Endothelial cell of umbilical vein (primary cell): Measurements from ENCODE around the gene TDRD7. TPM values are rescaled to one million over a fixed set of nuclear protein-coding genes. Genes with fewer than 3 reads are reported as not detected.

Experiments used
- BruUV-seq: library from RNA; stranded (reverse); fragments of 400-500 nt; replicated peaks from 2 replicates; lab custom pipeline; 2021; lab: Mats Ljungman, UMichigan
- CTCF ChIA-PET: fragments of 300-600, 350-600 bp; sonication (Branson Sonifier 250); formaldehyde crosslinking; loops from one replicate; lab custom pipeline; 2021; ENCODE audit warnings: antibody characterized with exemption, inconsistent platforms; lab: Charles Lee
- POLR2A ChIA-PET: fragments of 300-600, 350-600 bp; sonication (Branson Sonifier 250); formaldehyde crosslinking; loops from one replicate; lab custom pipeline; 2021; ENCODE audit warnings: antibody characterized with exemption, inconsistent platforms; lab: Charles Lee
- DNase-seq: peaks from one replicate; pipeline ENCODE4 v3.0.0-alpha.2; 2011; ENCODE audit warnings: low read depth, low spot score
- FAIRE-seq: peaks from 2 replicates; lab custom pipeline; 2011; peaks lifted over from hg19 to GRCh38; lab: Jason Lieb, UNC
- H2AFZ ChIP-seq: 2 replicates; pipeline ENCODE4 v1.6.0; 2012; ENCODE audit warnings: low read depth, low read length, control low read depth, inconsistent platforms
- H3K27ac ChIP-seq: 2 replicates; pipeline ENCODE4 v1.5.1; 2011; ENCODE audit warnings: low read depth, mild to moderate bottlenecking, control low read depth, low read length, moderate library complexity; ENCODE audit not compliant: insufficient read depth
- H3K27me3 ChIP-seq, 2 experiments: 2 replicates each; pipeline versions ENCODE4 v1.6.0 to v1.6.1; 2011; ENCODE audit warnings: low read length in 2 of 2, mixed read lengths in 1 of 2; ENCODE audit not compliant: control insufficient read depth in 2 of 2, insufficient read depth in 2 of 2
- H3K36me3 ChIP-seq, 2 experiments: 2 replicates in 1 of 2; 3 replicates in 1 of 2; pipeline ENCODE4 v1.5.1; 2011; ENCODE audit warnings: low read length in 2 of 2, mild to moderate bottlenecking in 1 of 2, moderate library complexity in 1 of 2; ENCODE audit not compliant: control insufficient read depth in 2 of 2, insufficient read depth in 2 of 2; ENCODE audit errors: extremely low read depth in 1 of 2
- H3K4me1 ChIP-seq: 3 replicates; pipeline ENCODE4 v1.5.1; 2011; ENCODE audit warnings: mild to moderate bottlenecking, low read length; ENCODE audit not compliant: control insufficient read depth, insufficient read depth; ENCODE audit errors: extremely low read depth
- H3K4me2 ChIP-seq: 2 replicates; pipeline ENCODE4 v1.6.1; 2011; ENCODE audit warnings: low read length, control low read depth, mixed read lengths; ENCODE audit not compliant: insufficient read depth
- H3K4me3 ChIP-seq, 3 experiments: fragments of 200-600 bp in 1 of 3; sonication (generic), shearing (Covaris generic) in 1 of 3; replicated peaks in 1 of 3; 2 replicates each; pipeline ENCODE4 v1.5.1; 2011 to 2016; ENCODE audit warnings: control low read depth in 3 of 3, low read length in 3 of 3, mild to moderate bottlenecking in 2 of 3, inconsistent platforms in 1 of 3, low read depth in 1 of 3, moderate library complexity in 1 of 3; ENCODE audit not compliant: insufficient read depth in 1 of 3
- H3K79me2 ChIP-seq: 2 replicates; pipeline ENCODE4 v1.6.0; 2012; ENCODE audit warnings: low read length, inconsistent platforms; ENCODE audit not compliant: control insufficient read depth, insufficient read depth
- H3K9ac ChIP-seq: replicated peaks from 2 replicates; pipeline ENCODE3; 2011; ENCODE audit warnings: low read length, control low read depth; ENCODE audit not compliant: insufficient read depth; ENCODE audit errors: extremely low read depth
- H3K9me1 ChIP-seq: replicated peaks from 3 replicates; pipeline ENCODE4 v1.6.0; 2011; ENCODE audit warnings: mild to moderate bottlenecking, low read length; ENCODE audit not compliant: control insufficient read depth, insufficient read depth; ENCODE audit errors: extremely low read depth
- H3K9me3 ChIP-seq: replicated peaks from 2 replicates; pipeline ENCODE4 v1.5.1; 2012; ENCODE audit warnings: low read length, inconsistent platforms; ENCODE audit not compliant: control insufficient read depth, insufficient read depth
- H4K20me1 ChIP-seq: replicated peaks from 2 replicates; pipeline ENCODE3; 2011; ENCODE audit warnings: mild to moderate bottlenecking, low read length; ENCODE audit not compliant: control insufficient read depth, insufficient read depth; ENCODE audit errors: extremely low read depth
- EZH2 ChIP-seq: IDR thresholded peaks from 2 replicates; pipeline ENCODE4 v1.6.1; 2012; ENCODE audit warnings: borderline replicate concordance, low read depth, mild to moderate bottlenecking, moderate library complexity, low read length, inconsistent platforms; ENCODE audit not compliant: severe bottlenecking
- FOS ChIP-seq: IDR thresholded peaks from 2 replicates; pipeline ENCODE4 v1.6.1; 2011; ENCODE audit warnings: mild to moderate bottlenecking, low read length, moderate library complexity, borderline replicate concordance; ENCODE audit not compliant: insufficient read depth
- GATA2 ChIP-seq: IDR thresholded peaks from 2 replicates; pipeline ENCODE4 v1.7.0; 2011; ENCODE audit warnings: low read depth, mild to moderate bottlenecking, moderate library complexity, mixed read lengths, low read length; ENCODE audit not compliant: insufficient read length, insufficient read depth
- JUN ChIP-seq: IDR thresholded peaks from 2 replicates; pipeline ENCODE4 v1.6.1; 2011; ENCODE audit warnings: borderline replicate concordance, low read depth; ENCODE audit not compliant: insufficient read length, insufficient read depth
- MYC ChIP-seq: IDR thresholded peaks from one replicate; pipeline ENCODE4 v1.6.1; 2011; ENCODE audit warnings: mild to moderate bottlenecking, low read depth, low read length
- POLR2A ChIP-seq: IDR thresholded peaks from 2 replicates; pipeline ENCODE4 v1.6.1; 2012; ENCODE audit warnings: low read depth, mild to moderate bottlenecking, control low read depth, low read length
- POLR2AphosphoS5 ChIP-seq: IDR thresholded peaks from 2 replicates; pipeline ENCODE4 v1.6.1; 2012; ENCODE audit warnings: low read depth, mild to moderate bottlenecking, control low read depth, low read length, moderate library complexity; ENCODE audit not compliant: insufficient read depth
- dilution Hi-C: fragments of 300-500 bp; cut with MboI; formaldehyde crosslinking; loops from one replicate; pipeline ENCODE4 v1.15.0; 2019; ENCODE audit warnings: low sequenced_read_pairs; ENCODE audit not compliant: extremely low pct_ligation_motif_present
- intact Hi-C: fragments of 100-400 bp; cut with micrococcal nuclease; formaldehyde crosslinking; loops from one replicate; pipeline ENCODE4 v1.10.0; 2022
- polyA plus RNA-seq, 4 experiments: library from polyadenylated mRNA; depleted of rRNA in 3 of 4; stranded (reverse) in 3 of 4; unstranded in 1 of 4; fragments of >200 nt; gene quantifications; 2 replicates each; pipeline versions ENCODE4 v1.2.1 to v1.2.3, GENCODE V29; 2011 to 2012; ENCODE audit warnings: missing spikeins in 1 of 4
- total RNA-seq: library from RNA; stranded (reverse); gene quantifications from 2 replicates; pipeline ENCODE4 v1.2.3, GENCODE V29; 2021
- TF ChIP-seq, protein P1 (sequence below), 2 donors: IDR thresholded peaks; 1 replicate in 1 of 2; 2 replicates in 1 of 2; pipeline ENCODE4 v1.5.1; 2011; ENCODE audit warnings: low read length in 2 of 2, mild to moderate bottlenecking in 2 of 2, moderate library complexity in 2 of 2, control low read depth in 1 of 2, inconsistent platforms in 1 of 2, low read depth in 1 of 2; ENCODE audit not compliant: insufficient read depth in 1 of 2; ENCODE audit errors: extremely low read depth in 1 of 2
- TF ChIP-seq, protein P2 (sequence below): IDR thresholded peaks from 2 replicates; pipeline ENCODE4 v1.6.1; 2011; ENCODE audit not compliant: insufficient read depth, insufficient read length

The TDRD7 gene
- total and polyA plus RNA-seq, 2 donors (not counting 3 experiments of a cell fraction or from before 2014, with no cell fraction given), result 4.9 to 11.5 TPM

DNA sequence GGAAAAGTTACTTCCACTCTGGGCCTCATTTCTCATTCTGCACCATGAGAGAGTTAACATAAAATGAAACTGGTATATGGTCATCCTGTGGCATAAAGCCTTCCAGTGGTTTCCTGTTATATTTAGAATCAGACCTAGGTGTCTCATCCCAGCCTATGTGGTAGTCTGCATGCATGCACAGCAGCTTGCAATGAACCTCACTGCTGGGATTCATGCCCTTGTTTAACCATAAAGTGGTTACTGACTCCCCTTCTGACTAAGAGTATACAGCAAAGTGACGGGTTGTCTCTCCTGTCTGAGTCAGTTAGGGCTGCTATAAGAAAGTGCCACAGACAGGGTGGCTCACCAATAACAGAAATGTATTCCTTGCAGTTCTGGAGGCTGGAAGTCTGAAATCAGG lies 14.7 kb upstream of the TDRD7 start:
- no peak overlapping the region for H3K9ac ChIP-seq
- no peaks in the 10 kb centered on the region for H4K20me1 ChIP-seq
- TF ChIP-seq FOS (no peak), MYC (no peak), JUN (no peak), GATA2 (no peak), POLR2A (no peak), EZH2 (no peak), POLR2AphosphoS5 (no peak)
- TF ChIP-seq, protein P1, sequence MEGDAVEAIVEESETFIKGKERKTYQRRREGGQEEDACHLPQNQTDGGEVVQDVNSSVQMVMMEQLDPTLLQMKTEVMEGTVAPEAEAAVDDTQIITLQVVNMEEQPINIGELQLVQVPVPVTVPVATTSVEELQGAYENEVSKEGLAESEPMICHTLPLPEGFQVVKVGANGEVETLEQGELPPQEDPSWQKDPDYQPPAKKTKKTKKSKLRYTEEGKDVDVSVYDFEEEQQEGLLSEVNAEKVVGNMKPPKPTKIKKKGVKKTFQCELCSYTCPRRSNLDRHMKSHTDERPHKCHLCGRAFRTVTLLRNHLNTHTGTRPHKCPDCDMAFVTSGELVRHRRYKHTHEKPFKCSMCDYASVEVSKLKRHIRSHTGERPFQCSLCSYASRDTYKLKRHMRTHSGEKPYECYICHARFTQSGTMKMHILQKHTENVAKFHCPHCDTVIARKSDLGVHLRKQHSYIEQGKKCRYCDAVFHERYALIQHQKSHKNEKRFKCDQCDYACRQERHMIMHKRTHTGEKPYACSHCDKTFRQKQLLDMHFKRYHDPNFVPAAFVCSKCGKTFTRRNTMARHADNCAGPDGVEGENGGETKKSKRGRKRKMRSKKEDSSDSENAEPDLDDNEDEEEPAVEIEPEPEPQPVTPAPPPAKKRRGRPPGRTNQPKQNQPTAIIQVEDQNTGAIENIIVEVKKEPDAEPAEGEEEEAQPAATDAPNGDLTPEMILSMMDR (IDR thresholded peaks at IDR 0.05; ENCODE audit: extremely low read depth in 1 of 2, insufficient read depth in 1 of 2, low read depth in 1 of 2, low read length in 2 of 2), result no peak
- TF ChIP-seq, protein P2, sequence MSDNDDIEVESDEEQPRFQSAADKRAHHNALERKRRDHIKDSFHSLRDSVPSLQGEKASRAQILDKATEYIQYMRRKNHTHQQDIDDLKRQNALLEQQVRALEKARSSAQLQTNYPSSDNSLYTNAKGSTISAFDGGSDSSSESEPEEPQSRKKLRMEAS, result no peak
- BruUV-seq, result no TSS peak
- no peak overlapping the region for H3K4me2 ChIP-seq
- no peaks in the 10 kb centered on the region for H3K36me3 ChIP-seq
- H3K27me3 ChIP-seq, result peaks cover 0 to 2% of the 10 kb centered on the region in 2 experiments
- H3K4me3 ChIP-seq, result no peak overlapping the region
- no peaks in the 10 kb centered on the region for H3K9me3 ChIP-seq
- H2AFZ ChIP-seq, result no peak overlapping the region
- H3K27ac ChIP-seq, result no peak overlapping the region
- FAIRE-seq (no peak), DNase-seq (no peak)
- ChIA-PET CTCF (interaction anchor here (0.9 to 8.1 kb wide), 8 partner anchors 9 to 541 kb away, joined by 3 to 89 read pairs (median 4); partner anchors contain the start of genes TDRD7 and ZNF782), POLR2A (no interaction called here)
- intact Hi-C loops, result no loop called here
- no peaks in the 10 kb centered on the region for H3K79me2 ChIP-seq
- dilution Hi-C loops, result no loop called here
- H3K4me1 ChIP-seq, result no peaks in the 10 kb centered on the region
- no peaks in the 10 kb centered on the region for H3K9me1 ChIP-seq
